Prostate gland (tissue), 2 donors: ENCODE results near the gene SARM1. TPM values are rescaled to one million over a fixed set of nuclear protein-coding genes. Genes with fewer than 3 reads are reported as not detected.

Experiments
- DNase-seq: peaks from one replicate; pipeline ENCODE4 v3.0.0-alpha.2; 2019; ENCODE audit warnings: low spot score
- H3K27ac ChIP-seq, 2 donors: fragments of 200-600 bp; sonication (generic); 2 replicates each; pipeline ENCODE4 v1.5.1; 2017 to 2019
- H3K27me3 ChIP-seq: fragments of 200-600 bp; sonication (generic); replicated peaks from 2 replicates; pipeline ENCODE4 v1.5.1; 2019; ENCODE audit not compliant: insufficient read depth
- H3K36me3 ChIP-seq, 2 donors: fragments of 200-600 bp; sonication (generic); 1 replicate in 1 of 2; 2 replicates in 1 of 2; pipeline versions ENCODE4 v1.5.1 to v1.8.1; 2017 to 2019
- H3K4me1 ChIP-seq: fragments of 200-600 bp; sonication (generic); replicated peaks from 2 replicates; pipeline ENCODE4 v1.5.1; 2019
- H3K4me3 ChIP-seq, 2 donors: fragments of 200-600 bp; sonication (generic); 2 replicates each; pipeline ENCODE4 v1.5.1; 2017 to 2019
- H3K9me3 ChIP-seq: fragments of 200-600 bp; sonication (generic); 2 replicates; pipeline ENCODE4 v1.5.1; 2017
- CTCF ChIP-seq, 4 experiments: fragments of 200-600 bp in 2 of 4; fragments of 450-650 bp in 2 of 4; sonication (generic) in 2 of 4; IDR thresholded peaks; 1 replicate in 3 of 4; 2 replicates in 1 of 4; pipeline ENCODE4 v1.5.1; 2016 to 2019; ENCODE audit warnings: antibody characterized with exemption in 4 of 4, mild to moderate bottlenecking in 2 of 4, moderate library complexity in 2 of 4
- POLR2A ChIP-seq: fragments of 450-650 bp; IDR thresholded peaks from one replicate; pipeline ENCODE4 v1.6.1; 2016; ENCODE audit warnings: antibody characterized with exemption, mild to moderate bottlenecking
- POLR2AphosphoS5 ChIP-seq: sonication (generic); formaldehyde crosslinking; IDR thresholded peaks from one replicate; pipeline ENCODE4 v1.6.1; 2017; ENCODE audit warnings: antibody characterized with exemption
- WGBS: methylation state at CpG from one replicate; pipeline ENCODE4 v1.1.5; 2018; 5-methylcytosine and 5-hydroxymethylcytosine counted together
- intact Hi-C: fragments of 100-400 bp; cut with DNase I; formaldehyde crosslinking; loops from one replicate; pipeline ENCODE4 v1.14.2; 2022
- total RNA-seq, 2 donors: library from RNA; depleted of rRNA; stranded (reverse); fragments of >200 nt; gene quantifications; one replicate each; pipeline ENCODE4 v1.1.0, GENCODE V29; 2016

SARM1 gene
- 10 to 100 TPM; 20.6 to 21.4 TPM for total RNA-seq

DNA sequence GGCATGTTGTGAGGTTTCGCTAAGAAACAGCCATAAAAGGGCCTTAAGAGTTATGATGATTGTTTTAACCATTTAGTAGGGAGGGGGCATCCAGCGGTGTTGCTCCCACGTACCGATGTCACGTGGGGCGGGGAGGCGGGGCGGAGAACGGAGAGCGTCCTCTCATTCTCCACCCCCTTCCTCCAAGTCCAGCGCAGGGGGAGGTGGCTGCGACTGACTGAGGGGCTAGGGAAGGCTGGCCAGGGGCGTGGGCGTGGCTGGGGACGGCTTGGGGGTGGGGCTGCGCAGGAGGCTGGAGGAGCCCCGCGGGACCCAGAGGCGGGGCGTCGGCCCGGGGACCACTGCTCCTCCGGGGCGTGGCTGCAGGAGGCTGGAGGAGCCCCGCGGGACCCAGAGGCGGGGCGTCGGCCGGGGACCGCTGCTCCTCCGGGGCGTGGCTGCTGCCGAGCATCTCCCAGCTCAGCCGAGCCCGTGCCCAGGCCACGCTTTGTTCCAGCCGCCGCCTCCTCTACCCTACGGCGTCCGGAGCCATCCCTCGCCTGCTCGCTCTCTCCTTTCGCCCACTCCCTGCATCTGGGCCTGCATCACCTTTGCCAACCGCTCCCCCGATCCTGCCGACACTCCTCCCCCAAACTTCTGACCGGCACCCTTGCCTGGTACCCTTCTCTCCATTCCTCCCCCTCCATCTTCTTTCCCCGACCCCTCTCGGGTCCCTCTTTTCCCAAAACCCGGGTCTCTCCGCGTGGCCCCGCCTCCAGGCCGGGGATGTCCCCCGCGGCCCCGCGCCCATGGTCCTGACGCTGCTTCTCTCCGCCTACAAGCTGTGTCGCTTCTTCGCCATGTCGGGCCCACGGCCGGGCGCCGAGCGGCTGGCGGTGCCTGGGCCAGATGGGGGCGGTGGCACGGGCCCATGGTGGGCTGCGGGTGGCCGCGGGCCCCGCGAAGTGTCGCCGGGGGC is at the start of gene SARM1:
Gene SARM1, plus strand, starts transcription at position 450 of the 958 bp plus-strand sequence. Its CDS starts 339 bp downstream, at position 789.
- no peaks in the 10 kb centered on the region for H3K27me3 ChIP-seq
- intact Hi-C loops, result no loop called here
- under 1% methylated on average over 48 of the region's 80 CpGs for WGBS
- TF ChIP-seq POLR2AphosphoS5, result no peak
- peak within 1 kb of the TSS; percentile 33 to 40 for H3K4me3 ChIP-seq
- H3K36me3 ChIP-seq, result no peaks in the 10 kb centered on the region
- H3K4me1 ChIP-seq, result no peaks in the 10 kb centered on the region
- peak; percentile 40 for DNase-seq
- H3K27ac ChIP-seq, result peak within 1 kb of the TSS; percentile 35 to 43
- H3K9me3 ChIP-seq, result no peaks in the 10 kb centered on the region

DNA sequence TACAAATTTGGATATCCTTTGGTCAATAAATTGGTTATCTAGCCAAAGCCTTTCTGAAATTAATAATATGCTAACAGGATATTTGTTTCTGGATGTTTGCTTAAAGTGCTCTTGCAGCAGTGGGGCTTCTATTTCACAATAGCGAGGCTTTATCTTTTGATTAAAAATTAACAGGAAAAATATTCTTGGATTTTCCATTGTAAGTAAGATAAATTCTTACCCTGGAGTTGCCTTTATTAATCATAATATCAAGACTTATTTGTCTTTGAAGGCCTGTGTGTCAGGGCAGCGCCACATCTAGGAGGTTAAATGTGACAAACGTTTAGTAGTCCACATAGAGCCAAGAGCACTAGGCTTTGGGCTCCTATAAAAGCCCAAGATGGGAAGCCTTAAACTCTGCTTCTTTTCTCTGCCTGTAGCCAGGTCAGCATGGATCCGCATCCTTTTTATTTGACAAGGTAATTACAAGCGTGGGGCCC is 47.2 kb upstream of the SARM1 start:
- Histone ChIP-seq H3K27me3 (no peaks in the 10 kb centered on the region), H3K36me3 (peaks cover 0 to 3% of the 10 kb centered on the region in 2 donors), H3K27ac (no peak overlapping the region), H3K9me3 (no peaks in the 10 kb centered on the region), H3K4me1 (no peaks in the 10 kb centered on the region), H3K4me3 (no peak overlapping the region)
- TF ChIP-seq POLR2AphosphoS5 (no peak), POLR2A (no peak), CTCF (IDR thresholded peaks at IDR 0.05) (no peak)
- 77% methylated on average over 5 of the region's 5 CpGs for WGBS
- intact Hi-C loops, result no loop called here
- DNase-seq, result no peak

- no peaks in the 10 kb centered on the region for H3K4me1 ChIP-seq
- H3K27ac ChIP-seq, result no peak overlapping the region
- H3K27me3 ChIP-seq, result no peaks in the 10 kb centered on the region
- TF ChIP-seq CTCF (IDR thresholded peaks at IDR 0.05) (no peak), POLR2A (no peak), POLR2AphosphoS5 (no peak)
- H3K9me3 ChIP-seq, result no peaks in the 10 kb centered on the region
- H3K36me3 ChIP-seq, result peaks cover 0 to 7% of the 10 kb centered on the region in 2 donors
- no peak overlapping the region for H3K4me3 ChIP-seq
- WGBS, result 93% methylated on average over 3 of the region's 3 CpGs
- no peak for DNase-seq
- intact Hi-C loops, result no loop called here
Measured at GRCh38 chr17:28324781-28325180, 46.7 kb upstream of the SARM1 start.

GRCh38 chr17:28325211-28325610 is 46.3 kb upstream of the SARM1 start:
- no peak overlapping the region for H3K4me3 ChIP-seq
- H3K27ac ChIP-seq, result no peak overlapping the region
- intact Hi-C loops, result no loop called here
- TF ChIP-seq CTCF (IDR thresholded peaks at IDR 0.05) (no peak), POLR2A (no peak), POLR2AphosphoS5 (no peak)
- no peaks in the 10 kb centered on the region for H3K4me1 ChIP-seq
- DNase-seq, result no peak
- H3K9me3 ChIP-seq, result no peaks in the 10 kb centered on the region
- peaks cover 0 to 7% of the 10 kb centered on the region in 2 donors for H3K36me3 ChIP-seq
- 69% methylated on average over 5 of the region's 5 CpGs for WGBS
- no peaks in the 10 kb centered on the region for H3K27me3 ChIP-seq

DNA sequence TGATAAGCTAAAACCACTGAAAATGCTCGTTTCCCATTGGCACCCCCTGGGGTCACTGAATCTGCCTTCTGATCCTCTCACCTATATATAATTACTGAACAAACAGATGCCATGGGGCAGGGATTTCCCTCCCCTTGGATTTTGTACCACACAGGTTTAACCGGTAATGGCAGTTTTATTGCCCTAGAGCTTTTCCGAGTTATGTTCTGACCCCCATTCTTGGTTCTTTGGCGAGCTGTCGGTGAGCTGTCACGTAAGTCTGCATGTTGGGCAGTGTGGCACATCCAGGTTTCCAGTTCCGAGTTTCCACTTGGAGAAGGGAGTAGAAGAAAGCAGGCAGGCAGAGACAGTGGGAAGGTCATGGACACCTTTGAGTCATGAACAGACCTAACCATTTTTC is 45.4 kb upstream of the SARM1 start:
- H3K4me1 ChIP-seq, result no peaks in the 10 kb centered on the region
- peaks cover 0 to 7% of the 10 kb centered on the region in 2 donors for H3K36me3 ChIP-seq
- H3K4me3 ChIP-seq, result no peak overlapping the region
- no peak overlapping the region for H3K27ac ChIP-seq
- TF ChIP-seq CTCF (IDR thresholded peaks at IDR 0.05), result no peak
- no peak for TF ChIP-seq POLR2A
- TF ChIP-seq POLR2AphosphoS5, result peak; percentile 77
- peak; percentile 50 for DNase-seq
- intact Hi-C loops, result no loop called here
- H3K9me3 ChIP-seq, result no peaks in the 10 kb centered on the region
- 58% methylated on average over 7 of the region's 7 CpGs for WGBS
- no peaks in the 10 kb centered on the region for H3K27me3 ChIP-seq
